MM.1S (cell line): ENCODE measurements around the gene KLHDC10.

Experiments
- CTCF ChIP-seq: fragments of 300-600 bp; sonication (generic); IDR thresholded peaks from 2 replicates; pipeline ENCODE4 v1.5.1; 2016; ENCODE audit warnings: antibody characterized with exemption, low read length, mixed read lengths
- EZH2 ChIP-seq: fragments of 300-600 bp; sonication (generic); optimal IDR thresholded peaks from 2 replicates; pipeline ENCODE3; 2017; ENCODE audit warnings: low read depth, mild to moderate bottlenecking, antibody characterized with exemption, low read length, mixed read lengths

GRCh38 chr7:130037703-130038102 is 32.6 kb upstream of the KLHDC10 start:
- TF ChIP-seq CTCF: peak; percentile 41
- TF ChIP-seq EZH2: no peak
